Vein endothelial cell (primary cell): ENCODE results near the gene CD6. TPM values are rescaled to one million over a fixed set of nuclear protein-coding genes. Genes with fewer than 3 reads are reported as not detected.

Experiments
- small RNA-seq: library from RNA; depleted of rRNA; stranded (forward); fragments of <200 nt; gene quantifications from one replicate; pipeline ENCODE3, GENCODE V24; 2012
- total RNA-seq: library from RNA; depleted of rRNA; stranded (reverse); fragments of >200 nt; gene quantifications from 2 replicates; pipeline ENCODE4 v1.2.3, GENCODE V29; 2012

Gene CD6
- not detected in 2 replicates for total RNA-seq

GRCh38 chr11:60971520-60971919 lies at the start of gene CD6:
Gene CD6 (plus strand): TSS chr11:60971680. CDS start chr11:60971866, 186 bp downstream.

GRCh38 chr11:60924110-60924905 lies 47.2 kb upstream of the CD6 start, which contains the start of gene TMEM132A:
Gene TMEM132A (plus strand): TSS chr11:60924460. CDS start chr11:60924634, 174 bp downstream.

DNA sequence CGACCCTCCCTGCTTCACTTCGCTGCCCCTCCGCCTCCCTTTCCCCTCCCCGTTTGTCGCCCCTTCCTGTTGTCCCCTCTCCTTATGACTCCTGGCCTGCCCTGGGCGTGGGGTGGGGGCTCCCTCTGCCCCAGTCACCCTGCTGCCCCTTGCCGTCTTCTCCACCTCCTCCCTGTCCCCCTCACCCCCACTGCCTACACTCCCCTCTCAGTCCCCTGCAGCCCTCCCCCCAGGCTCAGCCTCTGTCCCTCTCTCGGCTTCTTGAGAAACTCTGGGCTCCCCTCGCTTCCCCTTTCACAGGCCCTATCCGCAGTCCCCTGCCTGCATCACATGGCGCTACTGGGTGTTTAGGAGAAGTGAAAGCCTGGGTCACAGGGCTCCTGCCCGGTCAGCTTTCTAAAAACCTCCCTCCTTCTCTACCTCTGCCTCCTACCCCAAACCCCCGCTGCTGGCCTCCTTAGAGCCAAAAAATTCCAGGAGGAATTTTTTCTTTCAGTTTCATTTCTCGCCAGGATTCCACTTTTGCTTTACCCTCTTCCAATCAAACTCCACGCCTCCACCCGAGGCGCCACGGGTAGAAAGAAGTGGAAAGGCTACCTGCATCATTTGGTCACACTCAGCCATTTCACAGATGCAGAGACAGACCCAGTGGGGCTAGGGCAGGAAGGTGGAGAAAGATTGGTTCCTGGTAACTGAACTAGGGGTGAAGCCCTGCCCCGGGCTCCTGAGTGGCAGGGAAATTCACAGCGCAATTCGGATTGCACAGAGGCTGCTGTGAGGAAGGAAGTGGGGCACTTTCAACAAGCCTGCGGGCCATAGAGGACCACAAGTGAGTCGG lies 19.4 kb upstream of the CD6 start, which contains the start of gene SLC15A3:
Gene SLC15A3, minus strand, starts transcription at position 273 of the 838 bp plus-strand sequence. CDS start 625 bp downstream, outside the sequence.

Small RNAs within 50 kb of the gene (small RNA-seq; reads per million reads assigned to genes)
- gene RNU6-933P: not detected

Other genes with a start within 250 kb of the CD6 start
- not detected in 2 replicates for gene MS4A18, start 247.0 kb upstream of the CD6 start, total RNA-seq
- gene MS4A15, start 214.8 kb upstream of the CD6 start, total RNA-seq: not detected in 2 replicates
- gene MS4A10, start 186.3 kb upstream of the CD6 start, total RNA-seq: not detected in 2 replicates
- gene CCDC86, start 129.6 kb upstream of the CD6 start, total RNA-seq: 32.7 and 33.8 TPM in 2 replicates
- under 0.01 TPM in 1 of 2 replicates, not detected in the other for gene PTGDR2, start 115.7 kb upstream of the CD6 start, total RNA-seq
- not detected in 2 replicates for gene ZP1, start 104.1 kb upstream of the CD6 start, total RNA-seq
- 96.3 and 103 TPM in 2 replicates for gene PRPF19, start 65.1 kb upstream of the CD6 start, total RNA-seq
- gene TMEM109, start 57.5 kb upstream of the CD6 start, total RNA-seq: 104 and 123 TPM in 2 replicates
- gene TMEM132A, start 47.2 kb upstream of the CD6 start, total RNA-seq: 59.2 and 101 TPM in 2 replicates
- gene SLC15A3, start 19.5 kb upstream of the CD6 start, total RNA-seq: 3.2 and 5.6 TPM in 2 replicates
- gene CD5, start 130.8 kb downstream of the CD6 start, total RNA-seq: not detected in 2 replicates
- 18.1 and 20.9 TPM in 2 replicates for gene VPS37C, start 189.7 kb downstream of the CD6 start, total RNA-seq
- not detected in 2 replicates for gene PGA3, start 231.8 kb downstream of the CD6 start, total RNA-seq